GM19463 (cell line): ENCODE results near the gene FAM151B.

Experiments used
- ATAC-seq: cut with Tn5 transposase; IDR thresholded peaks from one replicate; pipeline ENCODE4 v1.9.1; 2021; ENCODE audit warnings: mild to moderate bottlenecking, moderate library complexity; ENCODE audit not compliant: unreplicated experiment

FAM151B gene

GRCh38 chr5:80584770-80585169 is 96.9 kb downstream of the FAM151B start:
- no peak for ATAC-seq

GRCh38 chr5:80588858-80589540 is 101.1 kb downstream of the FAM151B start:
- ATAC-seq: no peak

- no peak for ATAC-seq
Measured at GRCh38 chr5:80590766-80591165, 102.9 kb downstream of the FAM151B start.

- ATAC-seq: no peak
Measured at GRCh38 chr5:80591352-80591751, 103.5 kb downstream of the FAM151B start.

- no peak for ATAC-seq
Measured at GRCh38 chr5:80592105-80592504, 104.2 kb downstream of the FAM151B start.
